T-helper 1 cell (primary cell): ENCODE results near the gene VCAM1.

Source experiments
- DNase-seq, 5 donors: peaks; one replicate each; pipeline ENCODE4 v3.0.0-alpha.2; 2012 to 2020
- total RNA-seq, 4 donors: gene quantifications; one replicate each; lab custom pipeline; 2026; lab: John Stamatoyannopoulos, UW

Gene VCAM1, protein sequence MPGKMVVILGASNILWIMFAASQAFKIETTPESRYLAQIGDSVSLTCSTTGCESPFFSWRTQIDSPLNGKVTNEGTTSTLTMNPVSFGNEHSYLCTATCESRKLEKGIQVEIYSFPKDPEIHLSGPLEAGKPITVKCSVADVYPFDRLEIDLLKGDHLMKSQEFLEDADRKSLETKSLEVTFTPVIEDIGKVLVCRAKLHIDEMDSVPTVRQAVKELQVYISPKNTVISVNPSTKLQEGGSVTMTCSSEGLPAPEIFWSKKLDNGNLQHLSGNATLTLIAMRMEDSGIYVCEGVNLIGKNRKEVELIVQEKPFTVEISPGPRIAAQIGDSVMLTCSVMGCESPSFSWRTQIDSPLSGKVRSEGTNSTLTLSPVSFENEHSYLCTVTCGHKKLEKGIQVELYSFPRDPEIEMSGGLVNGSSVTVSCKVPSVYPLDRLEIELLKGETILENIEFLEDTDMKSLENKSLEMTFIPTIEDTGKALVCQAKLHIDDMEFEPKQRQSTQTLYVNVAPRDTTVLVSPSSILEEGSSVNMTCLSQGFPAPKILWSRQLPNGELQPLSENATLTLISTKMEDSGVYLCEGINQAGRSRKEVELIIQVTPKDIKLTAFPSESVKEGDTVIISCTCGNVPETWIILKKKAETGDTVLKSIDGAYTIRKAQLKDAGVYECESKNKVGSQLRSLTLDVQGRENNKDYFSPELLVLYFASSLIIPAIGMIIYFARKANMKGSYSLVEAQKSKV
- total RNA-seq = 0 to 0.15 (median 0) reads per million in 4 donors

DNA sequence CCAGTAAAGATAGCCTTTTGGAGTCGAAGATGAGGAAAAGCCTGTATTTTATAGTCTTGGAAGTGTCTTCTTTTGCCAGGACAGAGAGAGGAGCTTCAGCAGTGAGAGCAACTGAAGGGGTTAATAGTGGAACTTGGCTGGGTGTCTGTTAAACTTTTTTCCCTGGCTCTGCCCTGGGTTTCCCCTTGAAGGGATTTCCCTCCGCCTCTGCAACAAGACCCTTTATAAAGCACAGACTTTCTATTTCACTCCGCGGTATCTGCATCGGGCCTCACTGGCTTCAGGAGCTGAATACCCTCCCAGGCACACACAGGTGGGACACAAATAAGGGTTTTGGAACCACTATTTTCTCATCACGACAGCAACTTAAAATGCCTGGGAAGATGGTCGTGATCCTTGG lies at the start of gene VCAM1:
Gene VCAM1 (plus strand): TSS at position 253 of the 400 bp plus-strand sequence. CDS start 119 bp downstream, at position 372.
- no peak for DNase-seq

DNA sequence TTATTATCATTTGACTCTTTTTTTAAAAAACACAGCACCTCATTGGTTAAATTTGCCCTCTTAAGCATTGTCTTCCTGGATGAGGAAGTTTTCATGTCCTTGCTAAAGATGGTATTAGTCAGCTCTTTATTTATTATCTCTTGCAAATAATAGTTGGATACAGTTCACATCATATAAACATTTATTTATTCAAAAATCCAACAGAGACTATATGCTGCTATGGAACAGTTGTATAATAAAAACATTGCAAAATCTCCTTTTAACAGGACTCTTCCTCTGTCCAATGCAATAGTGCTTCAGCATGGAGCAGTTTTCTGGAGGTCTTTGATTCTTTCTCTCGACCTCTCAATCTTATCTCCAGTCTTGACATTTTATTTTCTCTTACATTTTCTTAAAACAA lies 49.5 kb upstream of the VCAM1 start:
- no peak for DNase-seq

DNA sequence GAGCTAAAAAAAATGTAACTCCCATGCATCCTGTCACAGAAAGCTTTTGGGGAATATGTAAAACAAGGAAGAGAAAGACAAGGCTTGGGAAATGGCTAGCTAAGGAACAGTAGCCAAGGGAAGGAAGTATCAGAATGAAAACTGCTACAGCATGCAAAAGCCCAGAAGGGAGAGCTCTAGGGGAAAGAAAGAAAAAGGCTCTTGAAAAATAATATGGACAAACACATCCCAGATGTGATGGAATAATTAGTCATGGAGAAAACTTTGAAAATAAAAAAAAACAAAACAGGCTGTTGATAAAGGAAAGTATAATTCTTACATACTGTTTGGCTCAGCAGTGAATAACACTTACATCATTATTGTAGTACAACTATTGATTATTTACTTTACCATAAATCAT lies 47.9 kb upstream of the VCAM1 start:
- no peak for DNase-seq

DNA sequence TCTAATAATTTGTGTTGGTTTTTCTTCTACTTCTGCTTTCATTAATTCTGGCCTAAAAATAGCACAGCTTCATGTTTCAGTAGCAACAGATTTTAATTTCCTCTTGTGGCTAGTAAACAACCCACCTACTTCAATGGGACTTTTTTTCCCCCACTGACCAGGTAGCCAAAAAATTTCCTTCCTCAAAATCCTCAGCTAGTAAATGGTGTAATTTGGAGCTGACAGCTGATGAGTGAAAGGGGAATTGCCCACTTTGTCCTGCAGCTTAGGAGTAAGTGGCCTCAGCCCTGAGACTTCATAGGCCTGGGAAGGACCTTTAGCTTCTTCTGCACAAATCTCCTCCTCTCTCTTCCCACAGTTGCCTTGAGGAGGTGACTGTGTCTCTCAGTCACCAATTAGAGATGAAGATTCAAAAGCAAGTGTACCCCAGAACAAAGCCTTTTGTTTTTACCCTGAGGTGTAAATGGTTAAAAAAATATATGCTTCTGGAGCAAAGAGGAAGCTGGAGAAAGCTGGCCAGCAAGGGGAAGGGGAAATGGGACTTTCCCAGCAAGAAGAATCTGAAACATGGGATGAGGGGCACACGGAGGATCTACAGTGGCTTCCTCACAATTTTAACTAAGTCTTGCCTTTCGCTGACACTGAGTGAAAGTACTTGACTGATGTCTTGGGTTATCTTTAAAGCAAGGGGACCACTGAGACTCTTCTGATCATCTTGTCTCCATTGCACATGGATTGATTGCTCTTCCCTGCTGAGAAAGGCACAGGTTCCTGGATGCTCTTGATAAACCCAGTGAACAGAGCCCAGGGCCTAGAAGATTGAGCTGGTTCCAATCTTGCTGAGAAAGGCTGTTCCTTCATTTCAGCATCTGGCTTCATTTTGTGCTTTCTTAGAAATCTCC lies 35.8 kb upstream of the VCAM1 start:
- DNase-seq = no peak

DNA sequence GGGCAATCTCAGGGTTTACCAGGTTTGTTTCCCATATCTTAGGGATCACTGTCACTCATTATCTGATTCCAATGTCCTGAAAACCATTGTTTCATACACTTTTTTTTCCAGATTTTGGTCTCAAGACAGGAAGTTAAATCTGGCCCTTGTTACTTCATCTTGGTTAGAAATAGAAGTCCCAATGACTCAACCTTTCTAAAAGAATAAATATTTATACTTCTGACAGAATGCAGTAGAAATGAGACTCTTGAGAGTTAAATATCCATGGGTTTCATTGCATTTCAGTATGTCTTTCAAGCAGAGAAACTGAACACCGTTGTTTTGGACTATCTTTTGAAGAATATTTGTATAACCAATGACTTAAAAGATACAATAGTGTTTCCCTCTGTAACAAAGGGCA lies 19.8 kb upstream of the VCAM1 start:
- DNase-seq = no peak

DNA sequence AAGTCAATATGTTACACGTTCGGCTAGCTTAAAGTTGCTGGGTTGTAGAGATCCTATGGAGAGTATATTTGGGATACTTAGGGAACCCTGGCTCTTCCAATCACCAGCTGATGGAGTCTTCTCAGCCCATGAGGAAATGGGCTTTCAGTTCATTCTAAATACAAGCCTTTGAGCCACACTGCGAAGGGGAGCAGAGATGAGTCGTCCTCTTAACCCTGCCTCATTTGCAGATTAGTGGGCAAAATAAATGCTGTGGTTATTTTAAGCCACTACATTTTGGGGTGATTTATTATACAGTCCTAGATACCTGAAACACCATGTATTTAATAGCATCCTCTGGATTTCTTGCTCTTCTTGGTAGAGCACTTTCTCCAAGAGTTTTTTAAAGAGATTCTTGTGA lies 19.0 kb upstream of the VCAM1 start:
- no peak for DNase-seq

DNA sequence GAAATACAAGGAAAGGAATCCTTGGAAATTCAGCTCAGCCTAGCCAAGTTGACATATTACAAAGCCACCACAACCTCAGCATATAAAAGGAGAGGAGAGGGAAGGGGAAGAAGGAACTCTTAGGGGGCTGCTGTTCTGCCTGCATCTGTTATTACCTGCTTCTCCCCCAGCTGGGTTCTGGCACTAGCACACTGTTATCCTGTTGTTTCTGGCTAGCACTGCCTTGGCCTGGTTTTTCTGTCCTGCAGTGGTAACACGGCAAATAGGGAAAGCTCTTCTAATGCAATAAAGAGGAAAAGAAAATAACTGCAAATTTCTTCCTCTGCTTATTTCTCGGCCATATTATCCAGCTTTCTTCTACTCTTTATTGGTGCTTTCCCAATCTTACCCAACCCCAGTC lies 16.5 kb upstream of the VCAM1 start:
- no peak for DNase-seq

DNA sequence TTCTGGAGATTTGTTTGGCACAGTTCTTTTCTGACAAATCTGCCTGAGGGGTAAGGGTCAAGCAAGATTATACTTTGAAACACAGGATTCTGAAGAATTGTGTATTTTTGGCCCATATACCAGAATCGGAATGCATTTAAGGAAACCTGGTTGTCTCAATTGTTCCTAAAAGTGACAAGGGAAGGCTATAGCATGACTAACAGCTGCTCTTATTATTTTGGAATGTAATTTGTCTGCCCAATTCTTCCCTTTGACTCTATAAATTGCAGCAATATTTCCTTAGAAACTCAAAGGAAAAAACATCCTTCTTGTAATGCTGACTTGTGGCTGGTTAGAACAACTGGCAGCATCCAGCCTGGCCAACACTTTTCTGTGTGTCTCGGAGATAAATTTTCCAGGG lies 15.8 kb upstream of the VCAM1 start:
- DNase-seq = no peak

DNA sequence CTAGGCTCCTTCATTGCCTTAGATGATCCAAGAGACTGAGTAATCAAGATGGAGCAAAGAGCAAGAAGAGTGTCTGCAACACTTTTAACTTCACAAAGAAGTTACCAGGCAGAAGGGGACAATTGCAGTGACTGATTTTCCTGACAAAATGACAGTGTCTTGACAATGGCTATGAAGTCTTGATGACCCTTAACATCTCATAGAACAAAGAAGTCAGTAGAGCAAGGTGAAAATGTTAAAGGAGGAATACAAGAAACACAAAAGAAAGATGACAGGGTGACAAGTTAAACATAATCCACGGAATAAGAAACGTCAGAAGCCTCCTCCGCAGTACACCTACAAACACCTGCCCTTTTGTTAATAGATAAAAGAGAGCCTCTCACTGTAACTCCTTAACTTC lies 15.1 kb upstream of the VCAM1 start:
- DNase-seq = no peak

DNA sequence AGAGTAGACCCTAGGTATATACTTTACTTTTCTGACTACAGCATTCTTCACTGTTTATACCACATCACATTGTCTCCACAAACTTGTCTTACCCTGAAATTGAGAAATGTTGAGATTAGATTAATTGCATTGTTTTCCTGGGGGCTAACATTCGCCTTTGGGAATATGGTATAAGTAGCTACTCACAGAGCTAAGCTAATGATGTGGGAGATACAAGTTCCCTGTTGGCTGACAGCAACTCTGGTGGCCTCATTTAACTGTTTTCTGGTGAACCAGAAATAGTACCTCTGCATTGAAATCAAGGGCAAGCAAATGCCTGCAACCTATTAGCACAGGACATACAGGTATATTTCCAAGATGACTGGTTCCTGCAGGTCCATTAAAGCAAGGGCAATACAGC lies 13.2 kb upstream of the VCAM1 start:
- DNase-seq = no peak

DNA sequence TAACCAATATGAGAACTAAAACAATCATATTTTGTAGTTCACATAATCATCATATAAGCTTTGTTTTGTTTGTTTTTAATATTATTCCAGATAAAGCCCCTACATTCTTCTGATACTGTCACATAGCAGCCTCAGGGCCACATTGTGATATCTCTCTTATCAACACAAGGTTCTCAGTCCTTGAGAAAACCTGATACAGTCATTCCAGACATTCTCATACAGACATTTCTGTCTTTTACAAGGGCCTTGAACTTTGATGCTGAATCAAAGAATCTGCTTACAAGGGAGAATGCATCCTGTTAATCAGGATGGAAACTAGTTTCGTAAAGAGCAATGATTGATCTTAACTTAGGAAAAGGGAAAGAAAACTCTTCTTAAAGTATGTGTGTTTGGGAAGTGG lies 12.7 kb upstream of the VCAM1 start:
- DNase-seq = no peak

DNA sequence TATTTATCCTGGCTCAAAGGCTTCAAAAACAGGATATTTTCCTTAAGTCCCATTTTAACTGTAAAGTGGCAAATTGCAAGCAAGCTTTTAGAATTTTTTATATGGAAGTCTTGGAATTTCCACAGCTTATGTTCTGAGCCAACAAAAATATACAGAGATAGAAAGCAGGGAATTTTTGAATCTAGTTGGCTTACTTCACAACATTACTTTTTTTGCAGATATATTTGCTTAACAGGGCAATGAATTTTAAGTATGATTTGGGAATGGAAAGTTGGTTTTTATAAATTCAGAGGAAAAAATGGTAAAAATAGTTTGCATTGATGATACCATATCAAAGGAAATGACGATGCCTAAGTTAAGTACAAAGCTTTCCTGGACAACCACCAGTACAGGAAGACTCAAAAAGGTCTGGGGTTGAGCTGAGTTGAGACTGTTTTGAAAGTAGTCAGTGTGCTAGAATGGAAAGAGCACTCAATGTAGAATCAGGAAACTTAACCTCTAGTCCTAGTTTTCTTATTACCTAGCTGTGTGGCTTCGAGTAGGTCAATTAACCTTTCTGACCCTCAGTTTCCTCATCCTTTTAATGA lies 11.0 kb upstream of the VCAM1 start:
- no peak for DNase-seq

DNA sequence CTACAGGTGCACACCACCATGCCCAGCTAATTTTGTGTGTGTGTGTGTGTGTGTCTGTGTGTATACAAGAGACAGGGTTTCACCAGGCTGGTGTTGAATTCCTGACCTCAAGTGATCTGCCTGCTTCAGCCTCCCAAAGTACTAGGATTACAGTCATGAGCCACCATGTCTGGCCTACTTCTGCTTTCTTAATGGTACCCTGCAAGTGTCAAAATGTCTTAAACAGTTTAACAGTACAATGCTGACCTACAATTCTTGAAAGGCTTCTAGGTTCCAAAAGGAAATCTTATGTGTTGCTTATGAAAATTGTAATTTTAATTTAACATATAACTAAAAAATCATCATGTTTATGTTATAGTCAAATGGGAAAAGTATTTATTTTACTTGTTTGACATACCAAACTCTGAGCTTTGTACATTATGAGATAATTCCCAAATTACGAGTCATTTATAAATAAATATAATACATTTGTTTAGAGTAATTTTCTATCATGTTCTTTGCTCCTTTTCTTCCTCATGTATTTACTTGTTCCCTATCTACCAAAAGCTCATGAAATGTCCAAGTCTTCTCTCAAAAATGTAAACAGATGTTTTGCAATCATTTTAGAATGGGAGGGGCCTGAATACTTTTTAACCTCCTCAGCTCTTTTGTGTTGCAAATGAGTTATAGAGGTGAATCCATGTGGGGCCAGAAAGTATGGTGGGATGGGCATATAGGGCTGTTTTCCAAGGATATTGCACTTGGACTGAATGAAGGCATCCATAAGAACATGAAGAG lies 8.4 kb upstream of the VCAM1 start:
- DNase-seq = no peak

DNA sequence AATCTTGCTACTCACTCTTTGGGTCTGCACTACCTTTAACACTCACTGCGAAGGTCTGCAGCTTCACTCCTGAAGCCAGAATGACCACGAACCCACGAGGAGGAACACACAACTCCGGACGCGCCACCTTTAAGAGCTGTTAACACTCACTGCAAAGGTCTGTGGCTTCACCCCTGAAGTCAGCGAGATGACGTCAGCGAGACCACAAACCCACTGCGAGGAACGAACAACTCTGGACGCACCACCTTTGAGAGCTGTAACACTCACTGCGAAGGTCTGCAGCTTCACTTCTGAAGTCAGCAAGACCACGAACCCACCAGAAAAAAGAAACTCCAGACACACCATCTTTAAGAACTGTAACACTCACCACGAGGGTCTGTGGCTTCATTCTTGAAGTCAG lies 6.5 kb upstream of the VCAM1 start:
- peak in 1 of 5 donors; percentile 42 for DNase-seq

DNA sequence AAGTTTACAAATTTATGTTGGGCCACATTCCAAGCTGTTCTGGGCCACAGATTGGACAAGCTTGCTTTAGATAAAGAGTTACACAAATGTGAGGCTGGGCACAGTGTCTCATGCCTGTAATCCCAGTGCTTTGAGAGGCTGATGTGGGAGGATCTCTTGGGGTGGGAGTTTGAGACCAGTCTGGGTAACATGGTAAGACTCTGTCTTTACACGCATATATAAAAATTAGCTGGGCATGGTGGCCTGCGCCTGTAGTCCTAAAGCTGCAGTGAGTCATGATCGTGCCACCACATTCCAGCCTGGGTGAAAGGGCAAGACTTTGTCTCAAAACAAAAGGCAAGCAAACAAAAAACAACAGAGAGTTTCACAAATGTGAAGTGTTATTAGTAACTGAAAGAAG lies 5.9 kb upstream of the VCAM1 start:
- DNase-seq = no peak

DNA sequence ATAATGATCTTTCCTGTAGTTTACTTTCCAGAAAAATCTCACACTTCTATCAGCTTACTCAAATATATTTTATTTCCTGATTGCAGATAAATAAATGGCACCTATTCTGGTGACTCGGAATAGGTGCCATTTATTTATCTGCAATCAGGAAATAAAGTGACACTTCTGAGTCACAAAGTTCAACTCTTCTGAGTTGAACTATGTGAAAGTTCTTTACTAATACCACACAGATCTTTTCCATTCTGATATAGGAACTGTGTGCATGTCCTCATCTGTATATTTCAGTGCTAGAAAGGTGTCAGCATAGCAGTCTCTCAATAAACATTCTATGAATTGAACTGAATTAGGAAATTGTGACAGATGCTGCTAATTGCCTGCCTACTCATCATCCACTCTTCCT lies 4.9 kb upstream of the VCAM1 start:
- no peak for DNase-seq

DNA sequence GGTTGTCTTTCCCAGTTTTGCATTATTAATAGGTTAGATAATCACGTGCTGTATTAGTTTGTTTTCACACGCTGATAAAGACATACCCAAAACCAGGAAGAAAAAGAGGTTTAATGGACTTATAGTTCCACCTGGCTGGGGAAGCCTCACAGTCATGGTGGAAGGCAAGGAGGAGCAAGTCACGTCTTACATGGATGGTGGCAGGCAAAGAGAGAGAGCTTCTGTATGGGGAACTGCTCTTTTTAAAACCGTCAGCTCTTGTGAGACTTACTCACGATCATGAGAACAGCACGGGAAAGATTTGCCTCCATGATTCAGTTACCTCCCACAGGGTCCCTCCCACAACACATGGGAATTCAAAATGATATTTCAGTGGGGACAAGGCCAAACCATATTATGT lies 2.3 kb upstream of the VCAM1 start:
- no peak for DNase-seq

DNA sequence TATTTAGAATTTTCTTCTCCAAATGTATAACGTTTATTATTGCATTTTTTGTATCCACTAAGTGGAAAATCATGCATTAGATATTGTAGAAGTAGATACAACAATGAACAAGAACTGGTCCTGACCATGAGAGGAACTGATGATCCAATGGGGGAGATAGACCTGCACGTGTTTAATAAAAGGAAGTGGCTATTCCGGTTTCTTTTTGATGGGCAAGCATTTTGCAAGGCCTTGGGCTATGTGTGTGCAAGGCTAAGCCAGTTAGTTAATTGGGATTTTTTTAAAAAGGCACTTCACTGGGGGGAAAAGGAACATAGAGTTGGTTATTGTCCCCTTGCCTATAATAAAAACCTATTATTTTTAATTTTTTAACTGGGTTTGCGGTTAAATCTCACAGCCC lies 961 bp upstream of the VCAM1 start:
- DNase-seq = no peak

DNA sequence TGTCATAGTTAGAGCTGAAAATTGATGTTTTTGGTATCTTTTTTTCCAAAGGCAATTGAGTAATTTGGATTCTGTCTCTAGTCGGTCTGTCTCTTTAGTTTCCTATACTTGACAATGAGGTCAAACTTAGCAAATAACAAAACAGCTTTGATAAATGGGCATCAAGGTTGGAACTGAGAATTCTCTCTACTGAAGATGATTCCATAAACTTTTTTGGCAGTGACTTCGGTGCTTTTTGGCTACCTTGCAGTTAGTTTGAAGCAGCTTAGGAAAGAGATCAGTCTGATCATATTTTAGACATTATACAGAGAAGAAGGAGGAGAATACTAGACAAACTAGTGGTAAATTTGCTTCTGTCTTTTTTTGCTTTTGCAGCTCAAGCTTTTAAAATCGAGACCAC lies 559 bp downstream of the VCAM1 start:
- DNase-seq = no peak

DNA sequence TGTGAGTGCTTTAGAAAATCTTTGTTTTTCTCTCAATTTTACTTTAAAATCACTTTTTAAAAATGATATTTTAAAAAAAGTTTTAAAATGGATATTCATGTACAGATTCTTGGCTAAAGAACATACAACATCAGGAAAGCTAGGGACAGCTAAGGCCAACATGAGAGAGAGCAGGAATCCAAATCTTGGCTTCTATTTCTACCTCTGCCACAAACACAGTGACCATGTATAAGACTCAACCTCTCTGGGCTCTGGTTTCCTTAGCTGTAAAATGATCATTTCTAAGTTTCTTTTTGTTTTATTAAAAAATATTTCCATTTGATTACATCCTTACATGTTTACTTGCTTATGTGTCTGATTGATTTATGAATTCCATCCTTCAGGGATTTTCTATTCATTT lies 1.2 kb downstream of the VCAM1 start:
- DNase-seq = no peak

DNA sequence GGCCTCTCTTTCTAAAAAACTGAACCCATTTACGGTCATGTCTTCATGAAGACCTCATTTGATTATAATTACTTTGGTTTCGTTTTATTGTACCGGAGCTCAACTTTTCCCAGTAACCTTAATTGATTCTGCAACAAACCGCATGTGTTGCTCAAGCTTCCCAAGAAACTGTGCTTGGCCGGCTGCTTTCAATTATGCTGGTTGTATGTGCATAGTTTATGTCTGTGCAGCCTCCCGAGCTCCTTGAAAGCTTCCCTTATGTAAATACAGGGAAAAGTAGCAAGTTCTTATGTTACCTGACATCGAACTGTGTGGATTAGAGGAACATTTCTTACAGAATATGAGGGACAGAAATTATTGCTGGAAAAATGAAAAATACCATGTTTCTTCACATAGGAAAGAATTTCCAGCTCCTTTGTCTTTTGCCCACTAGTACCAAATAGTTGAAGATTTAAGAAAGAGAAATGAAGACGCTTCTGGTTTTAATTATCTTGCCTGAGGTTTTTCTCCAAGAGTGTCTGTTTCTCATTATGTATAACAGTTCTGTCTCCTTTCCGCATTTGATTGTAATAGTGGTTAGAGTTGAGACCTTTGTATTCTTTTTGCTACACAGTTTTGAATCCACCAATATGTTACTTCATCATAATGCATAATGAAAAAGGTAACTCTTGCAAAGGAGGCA lies 2.1 kb downstream of the VCAM1 start:
- DNase-seq = no peak
